SHP77 treated with DMSO at 0.1 percent for 48 hours (cell line): ENCODE results near the gene HOXB6.

Experiments used
- DNase-seq: peaks from one replicate; lab custom pipeline; 2025; lab: John Stamatoyannopoulos, UW

HOXB6 gene

GRCh38 chr17:48565925-48566710 is 38.7 kb downstream of the HOXB6 start:
- no peak for DNase-seq

- DNase-seq = no peak
Measured at GRCh38 chr17:48565022-48565554, 39.7 kb downstream of the HOXB6 start.

GRCh38 chr17:48564188-48565021 is 40.4 kb downstream of the HOXB6 start:
- DNase-seq = no peak

GRCh38 chr17:48563867-48564187 is 41.0 kb downstream of the HOXB6 start:
- DNase-seq = no peak

GRCh38 chr17:48563385-48563838 is 41.4 kb downstream of the HOXB6 start:
- DNase-seq = peak; percentile 15

- DNase-seq = no peak
Measured at GRCh38 chr17:48562934-48563333, 41.9 kb downstream of the HOXB6 start.

GRCh38 chr17:48561884-48562810 is 42.6 kb downstream of the HOXB6 start:
- no peak for DNase-seq

GRCh38 chr17:48559840-48560817 is 44.7 kb downstream of the HOXB6 start:
- no peak for DNase-seq

- no peak for DNase-seq
Measured at GRCh38 chr17:48559122-48559839, 45.5 kb downstream of the HOXB6 start.

GRCh38 chr17:48558831-48559121 is 46.0 kb downstream of the HOXB6 start:
- DNase-seq = no peak

GRCh38 chr17:48558057-48558830 is 46.5 kb downstream of the HOXB6 start:
- no peak for DNase-seq

- no peak for DNase-seq
Measured at GRCh38 chr17:48556576-48557401, 48.0 kb downstream of the HOXB6 start.

- no peak for DNase-seq
Measured at GRCh38 chr17:48556229-48556575, 48.6 kb downstream of the HOXB6 start.

- peak; percentile 14 for DNase-seq
Measured at GRCh38 chr17:48555258-48556228, 49.2 kb downstream of the HOXB6 start.

- DNase-seq = no peak
Measured at GRCh38 chr17:48554412-48555257, 50.2 kb downstream of the HOXB6 start.

GRCh38 chr17:48553826-48554225 is 51.0 kb downstream of the HOXB6 start:
- no peak for DNase-seq

- no peak for DNase-seq
Measured at GRCh38 chr17:48553190-48553547, 51.6 kb downstream of the HOXB6 start.
